ENCODE data around the gene UROC1. TPM values are rescaled to one million over a fixed set of nuclear protein-coding genes. Genes with fewer than 3 reads are reported as not detected.

Gene UROC1
- total and polyA plus RNA-seq, 2 of the 4 experiments (the other 2 are of a cell fraction), result not detected

GRCh38 chr3:126554560-126555525 lies 37.3 kb upstream of the UROC1 start (continued):
- TF ChIP-seq ELK1 (IDR thresholded peaks at IDR 0.05; ENCODE audit: borderline replicate concordance, low read depth, low read length) (no peak), POLR2A (IDR thresholded peaks at IDR 0.05; ENCODE audit: low read depth, low read length) (no peak)
